ENCODE data around the gene DRG2.

GRCh38 chr17:18093616-18094408 lies 6.1 kb downstream of the DRG2 start:
- TF ChIP-seq GATA3 (IDR thresholded peaks at IDR 0.05; ENCODE audit: low read depth, low read length) (no peak), GATA2 (IDR thresholded peaks at IDR 0.05; ENCODE audit: low read depth, low read length) (no peak)
